SK-N-MC (cell line): Measurements from ENCODE around the gene ZFAND3.

Experiments
- DNase-seq: peaks from one replicate; pipeline ENCODE4 v3.0.0-alpha.2; 2011; ENCODE audit warnings: low read depth, low spot score
- H3K27ac ChIP-seq: fragments of 200-600 bp; sonication (generic); 2 replicates; pipeline ENCODE4 v1.5.1; 2016; ENCODE audit warnings: mixed run types
- H3K36me3 ChIP-seq: fragments of 200-600 bp; sonication (generic); 2 replicates; pipeline ENCODE4 v1.6.1; 2017; ENCODE audit warnings: antibody characterized with exemption, low read length, mixed read lengths; ENCODE audit not compliant: insufficient read depth
- H3K4me3 ChIP-seq: fragments of 200-600 bp; sonication (generic); 2 replicates; pipeline ENCODE4 v1.5.1; 2016
- H3K9ac ChIP-seq: fragments of 200-600 bp; sonication (generic); 2 replicates; pipeline ENCODE4 v1.8.0; 2017; ENCODE audit warnings: mixed run types, mixed read lengths; ENCODE audit not compliant: insufficient read length
- H3K9me3 ChIP-seq: fragments of 200-600 bp; sonication (generic); 2 replicates; pipeline ENCODE4 v1.6.1; 2017; ENCODE audit warnings: low read depth, mild to moderate bottlenecking, antibody characterized with exemption, low read length, moderate library complexity, mixed read lengths
- EZH2 ChIP-seq: fragments of 200-600 bp; sonication (generic); IDR thresholded peaks from one replicate; pipeline ENCODE4 v1.6.1; 2017; ENCODE audit warnings: antibody characterized with exemption
- FOXP2 ChIP-seq: optimal IDR thresholded peaks from 2 replicates; pipeline ENCODE3; 2011; ENCODE audit warnings: mild to moderate bottlenecking, moderate library complexity; ENCODE audit not compliant: insufficient read depth; ENCODE audit errors: extremely low read length, control extremely low read depth
- POLR2AphosphoS5 ChIP-seq: IDR thresholded peaks from 2 replicates; pipeline ENCODE4 v1.6.1; 2012; ENCODE audit warnings: mild to moderate bottlenecking, low read depth, low read length, borderline replicate concordance

Gene ZFAND3

DNA sequence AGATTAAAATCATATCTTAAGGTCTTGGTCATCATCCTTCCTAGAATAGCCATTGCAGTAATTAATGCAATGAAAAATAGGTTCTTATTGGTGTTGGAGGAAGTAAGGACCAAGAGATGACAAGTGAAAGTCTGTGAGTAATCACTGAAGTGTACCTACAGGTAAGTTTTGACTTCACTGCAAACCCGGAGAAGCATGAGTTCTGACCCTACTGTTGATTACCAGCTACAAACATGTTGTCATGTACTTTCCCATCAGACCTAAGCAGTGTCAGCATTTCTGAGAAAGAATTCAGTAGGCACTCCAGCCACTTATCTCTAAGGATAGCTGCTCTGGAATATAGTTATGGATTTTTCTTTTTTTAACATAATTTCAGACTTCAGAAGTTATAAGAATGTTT is 280.9 kb downstream of the ZFAND3 start:
- H3K4me3 ChIP-seq = no peak overlapping the region
- no peak overlapping the region for H3K27ac ChIP-seq
- H3K9ac ChIP-seq = no peak overlapping the region
- H3K36me3 ChIP-seq = no peaks in the 10 kb centered on the region; the same call in 1 of the 2 replicates
- no peak for TF ChIP-seq POLR2AphosphoS5
- no peak for TF ChIP-seq FOXP2
- TF ChIP-seq EZH2 = no peak
- no peaks in the 10 kb centered on the region for H3K9me3 ChIP-seq
- DNase-seq = no peak

DNA sequence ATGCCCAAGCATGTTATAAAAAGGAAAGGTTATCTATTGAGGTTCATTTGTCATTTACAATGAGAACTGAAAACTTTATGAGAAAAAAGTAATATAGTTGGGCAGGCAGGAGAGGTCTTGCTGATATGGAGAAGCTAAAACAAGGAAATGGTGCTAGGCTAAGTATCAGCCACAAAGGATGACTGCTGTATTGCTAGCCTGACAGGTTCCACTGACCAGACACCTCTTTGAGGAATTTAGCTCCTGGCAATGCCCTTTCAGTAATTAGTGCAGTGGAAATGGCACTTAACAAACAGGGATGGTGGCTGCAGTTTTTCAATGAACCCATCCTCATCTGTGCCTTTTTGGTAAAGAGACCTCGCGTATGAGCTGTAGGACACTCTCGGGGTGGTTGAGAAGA is 284.4 kb downstream of the ZFAND3 start:
- no peak overlapping the region for H3K4me3 ChIP-seq
- no peak overlapping the region for H3K9ac ChIP-seq
- DNase-seq = no peak
- TF ChIP-seq FOXP2 (no peak), POLR2AphosphoS5 (no peak), EZH2 (no peak)
- H3K27ac ChIP-seq = no peak overlapping the region
- H3K9me3 ChIP-seq = no peaks in the 10 kb centered on the region
- no peaks in the 10 kb centered on the region; the same call in 1 of the 2 replicates for H3K36me3 ChIP-seq

DNA sequence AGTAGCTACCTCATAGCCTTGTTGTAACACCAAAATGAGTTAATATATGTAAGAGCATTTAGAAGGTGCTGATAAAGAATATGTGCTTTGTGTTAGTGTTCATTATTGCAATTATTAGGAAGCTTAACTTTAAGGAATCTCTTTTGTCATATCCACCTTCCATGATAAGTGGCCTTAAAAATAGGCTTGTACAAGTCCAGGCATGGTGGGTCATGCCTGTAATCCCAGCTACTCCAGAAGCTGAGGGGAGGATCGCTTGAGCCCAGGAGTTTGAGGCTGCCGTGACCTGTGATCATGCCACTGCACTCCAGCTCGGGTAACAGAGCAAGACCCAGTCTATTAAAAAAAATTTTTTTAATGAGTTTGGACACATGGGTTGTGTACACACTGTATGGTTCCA is 285.5 kb downstream of the ZFAND3 start:
- Histone ChIP-seq H3K9me3 (no peaks in the 10 kb centered on the region), H3K36me3 (no peaks in the 10 kb centered on the region; the same call in 1 of the 2 replicates), H3K9ac (no peak overlapping the region), H3K4me3 (no peak overlapping the region), H3K27ac (no peak overlapping the region)
- TF ChIP-seq POLR2AphosphoS5 (no peak), EZH2 (no peak), FOXP2 (no peak)
- DNase-seq = no peak

DNA sequence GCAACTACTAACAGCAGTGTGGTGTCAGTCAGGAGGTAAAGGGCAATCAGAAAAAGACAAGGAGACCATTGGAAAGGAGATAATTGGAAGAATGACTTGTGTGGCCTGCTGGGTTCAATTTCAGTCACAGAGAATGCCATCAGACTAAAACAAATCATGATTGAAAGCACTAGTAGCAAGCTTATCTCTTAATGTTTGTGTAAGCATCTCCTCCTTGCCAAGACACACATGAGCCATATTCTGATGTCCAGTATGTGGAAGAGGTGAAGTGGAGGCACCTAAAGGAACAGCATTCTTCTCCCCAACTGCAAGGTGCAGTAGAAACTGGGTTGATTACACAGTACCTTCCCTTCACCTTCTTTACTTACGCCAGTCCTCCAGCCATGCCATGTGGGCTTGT is 287.5 kb downstream of the ZFAND3 start:
- TF ChIP-seq POLR2AphosphoS5 = no peak
- TF ChIP-seq FOXP2 = no peak
- TF ChIP-seq EZH2 = no peak
- no peaks in the 10 kb centered on the region for H3K9me3 ChIP-seq
- no peak overlapping the region for H3K27ac ChIP-seq
- no peak for DNase-seq
- H3K4me3 ChIP-seq = no peak overlapping the region
- H3K9ac ChIP-seq = no peak overlapping the region
- no peaks in the 10 kb centered on the region for H3K36me3 ChIP-seq

DNA sequence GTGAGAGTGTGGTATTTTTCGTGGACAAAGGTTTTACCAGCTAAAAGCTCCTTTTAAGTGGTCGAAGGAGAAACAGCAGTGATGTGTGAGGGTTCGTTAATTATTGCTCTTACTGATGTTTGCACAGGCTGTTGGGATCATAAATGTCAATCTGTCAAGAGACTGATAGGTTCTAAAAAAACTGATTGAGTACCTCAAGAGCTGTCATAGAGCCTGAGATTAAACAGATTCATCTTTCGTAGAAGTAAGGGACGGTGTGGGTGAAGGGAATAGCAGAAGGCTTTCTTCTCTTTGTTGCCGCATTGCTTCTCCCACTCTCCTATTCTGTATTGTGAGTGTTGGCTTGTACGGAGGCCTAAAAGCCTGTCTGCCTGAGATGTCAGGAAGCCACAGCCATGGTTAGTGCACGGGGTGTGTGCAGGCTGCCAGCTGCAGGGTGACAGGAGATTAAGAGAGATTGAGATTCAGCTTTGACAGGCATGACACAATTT is 291.0 kb downstream of the ZFAND3 start:
- TF ChIP-seq POLR2AphosphoS5 (no peak), EZH2 (no peak), FOXP2 (no peak)
- no peaks in the 10 kb centered on the region for H3K36me3 ChIP-seq
- no peak for DNase-seq
- no peaks in the 10 kb centered on the region for H3K9me3 ChIP-seq
- no peak overlapping the region for H3K9ac ChIP-seq
- no peak overlapping the region for H3K27ac ChIP-seq
- H3K4me3 ChIP-seq = no peak overlapping the region

DNA sequence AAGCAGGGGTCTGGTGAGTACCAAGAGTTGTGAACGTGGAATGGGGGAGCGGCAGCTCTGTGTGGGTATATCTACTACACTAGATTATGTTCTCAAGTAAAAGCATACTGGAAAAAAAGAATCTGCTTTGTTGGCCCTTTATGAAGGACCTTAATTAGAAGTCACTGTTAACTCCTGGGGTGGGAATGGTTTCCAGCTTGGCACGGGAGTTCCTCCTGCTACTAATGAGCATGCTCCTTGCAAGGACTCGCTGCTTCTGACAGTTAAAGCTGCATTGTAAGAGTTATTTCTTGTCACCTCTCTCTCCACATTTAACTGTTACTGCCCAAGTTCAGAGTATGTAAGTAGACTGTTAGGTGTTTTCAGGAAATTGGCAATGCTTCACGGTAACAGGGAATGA is 292.7 kb downstream of the ZFAND3 start:
- no peak overlapping the region for H3K9ac ChIP-seq
- H3K9me3 ChIP-seq = no peaks in the 10 kb centered on the region
- no peak overlapping the region for H3K4me3 ChIP-seq
- TF ChIP-seq POLR2AphosphoS5 = no peak
- TF ChIP-seq EZH2 = no peak
- TF ChIP-seq FOXP2 = no peak
- DNase-seq = no peak
- H3K27ac ChIP-seq = no peak overlapping the region
- no peaks in the 10 kb centered on the region for H3K36me3 ChIP-seq

DNA sequence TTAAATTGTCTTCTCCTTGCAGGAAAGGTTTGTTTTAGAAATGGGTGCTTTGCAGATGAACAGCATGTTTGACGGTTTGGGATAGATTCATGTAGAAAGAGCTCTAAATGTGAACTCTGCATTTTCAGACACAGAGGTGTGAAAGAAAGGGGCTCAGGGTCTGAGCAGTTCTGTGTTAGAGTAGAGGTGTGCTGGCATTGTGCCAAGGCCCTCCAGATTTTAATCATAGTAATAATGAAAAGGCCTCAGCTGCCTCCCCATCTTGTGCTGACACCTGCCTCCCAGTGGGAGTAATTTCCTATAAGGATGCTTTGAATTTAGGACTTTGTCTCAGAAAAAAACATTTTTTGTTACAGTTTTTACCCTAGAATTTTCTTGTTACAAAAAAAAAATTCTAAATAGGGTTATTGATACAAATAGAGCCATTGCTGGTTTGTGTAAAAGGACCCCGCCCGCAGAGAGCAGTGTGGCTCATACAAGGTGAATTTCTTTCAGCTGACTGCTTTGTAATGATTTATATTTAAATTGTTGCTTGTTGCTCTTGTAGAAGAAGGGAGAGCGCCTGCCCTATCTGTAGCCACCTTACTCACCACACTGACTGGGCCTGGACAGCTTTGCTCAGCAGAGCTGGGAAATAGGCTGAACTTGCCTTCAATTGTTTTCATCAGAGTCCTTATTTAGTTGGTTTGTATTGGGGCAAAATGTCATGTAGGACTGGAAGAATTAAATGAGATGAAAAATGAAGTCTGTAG is 294.5 kb downstream of the ZFAND3 start:
- Histone ChIP-seq H3K9me3 (no peaks in the 10 kb centered on the region), H3K36me3 (no peaks in the 10 kb centered on the region; the same call in 1 of the 2 replicates), H3K4me3 (no peak overlapping the region), H3K9ac (no peak overlapping the region), H3K27ac (no peak overlapping the region)
- TF ChIP-seq FOXP2 (no peak), POLR2AphosphoS5 (no peak), EZH2 (no peak)
- no peak for DNase-seq

DNA sequence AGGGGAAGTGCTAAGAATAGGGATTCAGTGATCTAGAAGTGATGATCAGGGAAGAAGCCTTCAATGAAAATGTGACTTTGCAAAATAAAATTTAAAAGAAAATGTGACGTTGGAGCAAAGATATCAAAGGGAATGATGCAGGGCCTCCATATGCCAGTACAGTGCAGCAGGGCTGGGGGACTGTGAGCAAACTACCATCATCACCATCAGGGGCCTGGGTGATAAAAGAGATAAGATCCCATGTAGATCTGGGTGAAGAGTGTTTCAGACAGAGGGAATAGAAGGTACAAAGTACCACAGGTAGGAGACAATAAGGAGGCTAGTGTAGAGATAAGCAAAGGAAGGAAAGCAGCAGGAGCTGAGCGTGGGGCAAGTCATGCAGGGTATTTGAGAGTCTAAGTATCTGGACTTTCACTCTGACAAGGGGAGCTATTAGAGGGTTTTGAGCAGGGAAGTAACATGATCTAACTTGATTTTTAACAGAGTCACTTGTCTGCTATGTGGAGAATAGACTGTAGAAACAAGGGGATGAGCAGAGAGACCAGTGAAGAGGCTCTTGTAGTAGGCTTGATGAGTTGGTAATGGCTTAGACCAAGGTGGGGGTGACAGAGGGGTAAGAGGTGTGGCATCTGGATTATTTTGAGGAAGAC is 295.6 kb downstream of the ZFAND3 start:
- Histone ChIP-seq H3K4me3 (no peak overlapping the region), H3K27ac (no peak overlapping the region), H3K9ac (no peak overlapping the region), H3K9me3 (no peaks in the 10 kb centered on the region), H3K36me3 (peaks cover 8% of the 10 kb centered on the region; the same call in 1 of the 2 replicates)
- no peak for TF ChIP-seq FOXP2
- TF ChIP-seq POLR2AphosphoS5 = no peak
- no peak for TF ChIP-seq EZH2
- DNase-seq = no peak
